ENCODE data around the gene KIAA0319L.
"Not testable (repeated sequence)": the region's sequence is repeated elsewhere in the genome, so short reads cannot be mapped to it uniquely, and the experiment has no call there.

- not testable (repeated sequence) for TF ChIP-seq POLR2A (IDR thresholded peaks at IDR 0.05); POLR2AphosphoS5 (IDR thresholded peaks at IDR 0.05; ENCODE audit: insufficient read depth in 1 of 2, low read depth in 1 of 2); CTCF (IDR thresholded peaks at IDR 0.05)
These were observed 24.4 kb upstream of the KIAA0319L start for GRCh38 chr1:35581621-35582020.
